ENCODE results near the gene CCDC92.

CCDC92 gene

DNA sequence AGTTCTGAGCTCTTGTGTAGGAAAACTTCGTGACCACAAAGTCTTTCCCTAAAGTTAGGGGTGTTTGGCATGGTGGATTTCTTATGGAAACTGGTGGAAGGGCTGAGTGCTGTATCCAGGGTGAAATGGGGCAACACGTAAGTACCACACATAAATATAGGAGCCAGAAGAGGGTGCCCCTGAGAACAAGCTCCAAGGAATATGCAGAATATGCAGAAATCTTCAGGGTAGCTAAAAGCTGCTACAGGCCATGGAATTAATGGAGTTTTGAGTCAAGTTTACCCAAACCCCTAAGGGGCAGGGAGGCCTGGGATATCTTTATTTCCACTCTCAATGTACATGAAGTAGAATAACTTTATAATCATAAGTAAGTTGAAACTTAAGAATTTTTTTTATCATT, 44.4 kb upstream of the CCDC92 start:
- no peak overlapping the region for H3K4me3 ChIP-seq (ENCODE audit: low read depth, low read length)
- TF ChIP-seq, protein P1, sequence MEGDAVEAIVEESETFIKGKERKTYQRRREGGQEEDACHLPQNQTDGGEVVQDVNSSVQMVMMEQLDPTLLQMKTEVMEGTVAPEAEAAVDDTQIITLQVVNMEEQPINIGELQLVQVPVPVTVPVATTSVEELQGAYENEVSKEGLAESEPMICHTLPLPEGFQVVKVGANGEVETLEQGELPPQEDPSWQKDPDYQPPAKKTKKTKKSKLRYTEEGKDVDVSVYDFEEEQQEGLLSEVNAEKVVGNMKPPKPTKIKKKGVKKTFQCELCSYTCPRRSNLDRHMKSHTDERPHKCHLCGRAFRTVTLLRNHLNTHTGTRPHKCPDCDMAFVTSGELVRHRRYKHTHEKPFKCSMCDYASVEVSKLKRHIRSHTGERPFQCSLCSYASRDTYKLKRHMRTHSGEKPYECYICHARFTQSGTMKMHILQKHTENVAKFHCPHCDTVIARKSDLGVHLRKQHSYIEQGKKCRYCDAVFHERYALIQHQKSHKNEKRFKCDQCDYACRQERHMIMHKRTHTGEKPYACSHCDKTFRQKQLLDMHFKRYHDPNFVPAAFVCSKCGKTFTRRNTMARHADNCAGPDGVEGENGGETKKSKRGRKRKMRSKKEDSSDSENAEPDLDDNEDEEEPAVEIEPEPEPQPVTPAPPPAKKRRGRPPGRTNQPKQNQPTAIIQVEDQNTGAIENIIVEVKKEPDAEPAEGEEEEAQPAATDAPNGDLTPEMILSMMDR (IDR thresholded peaks at IDR 0.05; ENCODE audit: insufficient read depth, low read depth, low read length, missing control alignments): no peak
- no peak for DNase-seq (ENCODE audit: low read depth)

DNA sequence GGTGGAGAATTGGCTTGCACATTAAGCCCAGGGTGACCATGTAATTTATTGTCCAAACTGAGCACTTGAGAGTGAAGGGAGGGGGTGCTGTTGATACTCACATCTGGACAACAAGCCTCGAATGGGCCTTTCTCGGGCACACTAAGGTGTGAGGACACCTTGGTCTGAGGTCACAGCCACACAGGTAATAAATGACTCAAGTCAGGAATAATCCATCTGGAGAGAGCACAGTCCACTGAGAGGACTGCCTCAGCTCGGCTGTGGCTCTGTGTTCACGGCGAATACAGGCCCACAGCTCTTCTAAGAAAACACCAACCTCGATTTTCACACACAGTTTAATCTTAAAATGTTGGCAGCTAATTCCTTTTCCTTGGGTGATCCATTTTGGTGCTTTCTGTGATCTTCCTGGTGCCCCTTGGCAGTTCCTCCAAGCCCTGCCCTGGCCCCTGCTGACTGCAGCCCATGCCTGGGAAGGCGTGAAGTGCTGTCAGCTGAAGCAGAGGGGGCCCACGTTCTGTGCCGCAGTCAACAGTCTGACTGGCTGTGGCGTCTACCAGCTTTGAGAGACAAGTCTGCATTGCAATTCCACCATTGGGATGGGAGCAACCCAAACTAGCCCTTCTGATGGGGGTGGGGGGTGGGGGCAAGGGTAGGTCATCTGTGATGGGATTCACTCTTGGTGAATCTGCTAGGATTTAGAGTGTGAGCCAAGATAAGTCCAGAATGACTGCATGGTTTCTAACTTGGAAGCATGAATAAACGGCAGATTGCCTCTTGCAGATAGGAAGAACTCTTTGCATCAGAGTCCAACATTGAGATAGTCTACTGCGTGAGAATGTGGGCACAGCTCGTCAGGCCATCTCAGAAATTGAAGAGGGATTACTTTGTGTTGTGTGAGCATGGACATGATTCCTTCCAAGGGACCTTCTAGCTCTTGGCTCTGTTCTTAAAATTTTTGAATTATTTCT, 43.1 kb upstream of the CCDC92 start:
- H3K4me3 ChIP-seq (ENCODE audit: low read depth, low read length): no peak overlapping the region
- no peak for DNase-seq (ENCODE audit: low read depth)
- TF ChIP-seq, protein P1 (IDR thresholded peaks at IDR 0.05; ENCODE audit: insufficient read depth, low read depth, low read length, missing control alignments): no peak

DNA sequence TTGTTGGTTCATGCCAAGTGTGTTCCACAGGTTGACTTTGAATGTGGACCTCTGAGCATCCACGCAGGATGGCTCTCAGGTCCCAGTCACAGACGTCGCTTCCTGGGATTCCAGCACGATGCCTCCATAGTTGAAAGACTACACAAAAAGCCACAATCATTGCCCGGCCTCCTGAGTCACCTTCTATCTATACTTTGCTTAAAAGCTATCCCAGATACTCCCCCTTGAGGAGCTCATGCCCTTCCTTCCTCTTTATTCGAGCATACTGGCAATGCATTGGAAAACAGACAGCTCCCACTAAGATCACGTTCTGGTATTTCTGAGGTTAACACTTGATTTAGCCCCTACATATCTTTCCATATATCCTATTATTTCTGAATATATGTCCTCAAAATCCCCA, 40.4 kb upstream of the CCDC92 start:
- TF ChIP-seq, protein P1 (IDR thresholded peaks at IDR 0.05; ENCODE audit: insufficient read depth, low read depth, low read length, missing control alignments): no peak
- DNase-seq (ENCODE audit: low read depth): no peak
- no peak overlapping the region for H3K4me3 ChIP-seq (ENCODE audit: low read depth, low read length)

DNA sequence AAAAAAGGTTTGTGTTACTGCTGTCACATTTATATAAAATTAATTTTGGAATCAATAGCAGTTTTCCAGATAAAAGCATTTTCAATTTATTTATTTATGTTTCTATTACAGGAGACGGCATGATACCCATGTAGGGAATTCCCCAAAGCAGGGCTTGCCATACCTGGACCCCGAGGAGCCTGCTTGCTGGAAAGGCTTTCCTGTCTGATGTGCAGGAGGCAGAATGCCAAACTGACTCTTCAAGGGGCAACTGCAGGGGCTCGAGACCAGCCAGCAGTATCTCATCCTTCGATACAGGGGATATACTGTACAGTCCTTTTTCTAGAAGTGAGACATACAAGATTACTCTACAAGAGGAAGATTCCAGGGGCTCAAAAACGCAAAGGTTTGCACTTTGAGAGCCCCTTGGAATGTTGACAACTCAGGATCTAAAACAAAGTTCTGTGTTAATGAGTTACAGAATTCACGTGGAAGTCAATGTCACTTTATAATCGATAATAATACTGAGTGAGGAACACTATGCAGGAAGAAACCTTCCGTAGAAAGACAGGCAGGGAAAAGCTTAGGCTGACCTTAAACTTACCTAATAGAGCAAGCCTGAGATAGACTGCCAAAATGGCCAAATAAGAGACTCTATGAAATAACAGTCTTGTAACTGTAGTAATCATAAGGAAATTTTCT, 38.9 kb upstream of the CCDC92 start:
- H3K4me3 ChIP-seq (ENCODE audit: low read depth, low read length): no peak overlapping the region
- TF ChIP-seq, protein P1 (IDR thresholded peaks at IDR 0.05; ENCODE audit: insufficient read depth, low read depth, low read length, missing control alignments): no peak
- no peak for DNase-seq (ENCODE audit: low read depth)

DNA sequence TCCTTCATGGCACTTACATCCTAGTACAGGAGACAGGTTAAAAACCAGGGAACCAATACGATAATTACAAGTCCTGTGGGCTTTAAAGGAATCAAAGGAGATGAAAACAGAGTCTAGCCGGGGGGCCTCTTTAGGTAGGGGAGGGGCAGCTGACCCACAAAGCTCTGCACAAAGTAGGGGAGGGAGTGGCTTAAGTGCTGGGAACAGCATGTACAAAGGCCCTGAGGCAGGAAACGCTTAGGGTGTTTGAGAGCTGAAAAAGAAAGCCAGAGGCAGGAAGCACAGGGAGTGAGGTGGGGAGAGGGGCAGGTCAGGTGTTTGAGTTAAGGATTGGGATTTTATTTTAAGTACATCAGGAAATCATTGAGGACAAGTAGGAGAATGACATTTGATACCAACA, 38.1 kb upstream of the CCDC92 start:
- DNase-seq (ENCODE audit: low read depth): no peak
- H3K4me3 ChIP-seq (ENCODE audit: low read depth, low read length): no peak overlapping the region
- TF ChIP-seq, protein P1 (IDR thresholded peaks at IDR 0.05; ENCODE audit: insufficient read depth, low read depth, low read length, missing control alignments): no peak

DNA sequence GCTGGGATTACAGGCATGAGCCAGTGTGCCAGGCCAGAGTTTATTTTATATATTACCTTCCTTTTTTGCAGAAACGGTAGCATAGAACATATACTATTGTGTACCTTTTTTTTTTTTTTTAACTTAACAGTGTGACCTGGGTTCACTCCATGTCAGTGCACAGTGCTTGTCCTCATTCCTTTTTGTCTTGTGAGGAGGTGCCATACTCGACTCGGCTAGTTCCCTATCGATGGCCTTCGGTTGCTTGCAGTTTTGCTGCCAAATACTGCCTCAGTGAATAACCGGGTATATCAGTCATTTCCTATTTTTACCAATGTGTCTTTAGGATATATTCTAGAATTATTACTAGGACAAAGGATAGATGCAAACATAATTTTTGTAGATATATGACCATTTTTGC, 37.1 kb upstream of the CCDC92 start:
- no peak for DNase-seq (ENCODE audit: low read depth)
- no peak overlapping the region for H3K4me3 ChIP-seq (ENCODE audit: low read depth, low read length)
- TF ChIP-seq, protein P1 (IDR thresholded peaks at IDR 0.05; ENCODE audit: insufficient read depth, low read depth, low read length, missing control alignments): no peak

All from GM12865 (cell line).